Naive B cell (primary cell): ENCODE measurements around the gene PTPRN. TPM values are rescaled to one million over a fixed set of nuclear protein-coding genes. Genes with fewer than 3 reads are reported as not detected.
"Not testable (repeated sequence)": the region's sequence is repeated elsewhere in the genome, so short reads cannot be mapped to it uniquely, and the experiment has no call there.

Experiments
- ATAC-seq, 2 donors: fragments of 150-1000 bp; cut with Tn5 transposase; 2 replicates each; pipeline ENCODE4 v1.10.0; 2021; ENCODE audit warnings: low read depth in 2 of 2, mild to moderate bottlenecking in 2 of 2, moderate library complexity in 2 of 2
- DNase-seq: peaks from one replicate; pipeline ENCODE4 v3.0.0; 2022
- H3K27ac Mint-ChIP-seq, 6 donors: one replicate each; pipeline ENCODE4 v1.8.0; 2020 to 2022; ENCODE audit warnings: mild to moderate bottlenecking in 6 of 6, mixed read lengths in 6 of 6, moderate library complexity in 5 of 6, inconsistent platforms in 2 of 6
- H3K27me3 Mint-ChIP-seq, 3 donors: one replicate each; pipeline ENCODE4 v1.8.0; 2021 to 2022; ENCODE audit warnings: mixed read lengths in 3 of 3, mild to moderate bottlenecking in 1 of 3
- H3K36me3 Mint-ChIP-seq, 2 donors: one replicate each; pipeline ENCODE4 v1.8.0; 2020 to 2022; ENCODE audit warnings: mixed read lengths in 2 of 2, inconsistent platforms in 1 of 2, mild to moderate bottlenecking in 1 of 2
- H3K4me1 Mint-ChIP-seq, 3 donors: one replicate each; pipeline ENCODE4 v1.8.0; 2020 to 2022; ENCODE audit warnings: mixed read lengths in 3 of 3, inconsistent platforms in 1 of 3, mild to moderate bottlenecking in 1 of 3, moderate library complexity in 1 of 3
- H3K4me3 Mint-ChIP-seq, 8 donors: one replicate each; pipeline ENCODE4 v1.8.0; 2020 to 2022; ENCODE audit warnings: mild to moderate bottlenecking in 8 of 8, mixed read lengths in 8 of 8, moderate library complexity in 8 of 8, inconsistent platforms in 2 of 8
- H3K9me3 Mint-ChIP-seq, 7 donors: one replicate each; pipeline ENCODE4 v1.8.0; 2020 to 2022; ENCODE audit warnings: mixed read lengths in 7 of 7, mild to moderate bottlenecking in 5 of 7, inconsistent platforms in 2 of 7, moderate library complexity in 1 of 7
- polyA plus RNA-seq, 6 donors: library from polyadenylated mRNA; unstranded; fragments of 300-500 nt; fragmentation: Illumina TruSeq; gene quantifications; one replicate each; pipeline ENCODE4 v1.2.3, GENCODE V29; 2021; ENCODE audit warnings: low read depth in 6 of 6

PTPRN gene
- polyA plus RNA-seq, 6 donors from 2014 or later, result 0.29 to 0.80 (median 0.59) TPM; not detected in 2

- no peak for ATAC-seq
- Mint-ChIP-seq H3K27me3 (peaks cover 0 to 2% (median 0%) of the 10 kb centered on the region in 3 donors), H3K36me3 (no peaks in the 10 kb centered on the region), H3K27ac (no peak overlapping the region), H3K4me3 (no peak overlapping the region), H3K4me1 (no peaks in the 10 kb centered on the region), H3K9me3 (no peaks in the 10 kb centered on the region)
- no peak for DNase-seq
These were observed 42.3 kb downstream of the PTPRN start for GRCh38 chr2:219266886-219267285.

GRCh38 chr2:219266232-219266631, 43.0 kb downstream of the PTPRN start:
- Mint-ChIP-seq H3K4me1 (no peaks in the 10 kb centered on the region), H3K9me3 (no peaks in the 10 kb centered on the region), H3K27me3 (peaks cover 0 to 5% (median 0%) of the 10 kb centered on the region in 3 donors), H3K4me3 (no peak overlapping the region), H3K27ac (no peak overlapping the region), H3K36me3 (no peaks in the 10 kb centered on the region)
- ATAC-seq (no peak), DNase-seq (no peak)

GRCh38 chr2:219261024-219261855, 48.0 kb downstream of the PTPRN start:
- no peak for ATAC-seq

GRCh38 chr2:219258942-219259341, 50.3 kb downstream of the PTPRN start:
- H3K4me3 Mint-ChIP-seq, H3K9me3 Mint-ChIP-seq, H3K36me3 Mint-ChIP-seq, H3K27me3 Mint-ChIP-seq, H3K27ac Mint-ChIP-seq, ATAC-seq, DNase-seq: not testable (repeated sequence)
- H3K4me1 Mint-ChIP-seq, result peaks cover 7 to 12% (median 8%) of the 10 kb centered on the region in 3 donors

More at GRCh38 chr2:219261024-219261855, 48.0 kb downstream of the PTPRN start:
- Mint-ChIP-seq H3K27ac (no peak overlapping the region), H3K27me3 (peaks cover 0 to 5% (median 0%) of the 10 kb centered on the region in 3 donors), H3K4me1 (no peaks in the 10 kb centered on the region), H3K4me3 (peak overlapping the region in 1 of 8 donors; percentile 43), H3K36me3 (no peaks in the 10 kb centered on the region), H3K9me3 (peaks cover 0 to 1% (median 0%) of the 10 kb centered on the region in 7 donors)
- no peak for DNase-seq

- Mint-ChIP-seq H3K4me1 (peaks cover 36 to 45% (median 44%) of the 10 kb centered on the region in 3 donors), H3K9me3 (no peaks in the 10 kb centered on the region), H3K4me3 (peak overlapping the region; percentile 78 to 95 (median 90)), H3K27me3 (no peaks in the 10 kb centered on the region), H3K36me3 (peaks cover 0 to 7% of the 10 kb centered on the region in 2 donors), H3K27ac (peak overlapping the region; percentile 85 to 97 (median 91))
- ATAC-seq (peak; percentile 47), DNase-seq (peak; percentile 67)
These were observed 54.5 kb downstream of the PTPRN start for GRCh38 chr2:219254590-219255201.

GRCh38 chr2:219253753-219254589, 55.2 kb downstream of the PTPRN start, which contains the start of gene TUBA4A:
TSS of gene TUBA4A (minus strand) at chr2:219253918. CDS start at chr2:219253858, 60 bp downstream.
- Mint-ChIP-seq H3K4me1 (peaks cover 43 to 52% (median 51%) of the 10 kb centered on the region in 3 donors), H3K27ac (peak within 1 kb of the TSS; percentile 85 to 97 (median 94)), H3K27me3 (no peaks in the 10 kb centered on the region), H3K4me3 (peak within 1 kb of the TSS; percentile 78 to 95 (median 90)), H3K36me3 (peaks cover 0 to 7% of the 10 kb centered on the region in 2 donors), H3K9me3 (no peaks in the 10 kb centered on the region)
- ATAC-seq (peak; percentile 78 to 79), DNase-seq (peak; percentile 88)

- Mint-ChIP-seq H3K4me3 (peak within 1 kb of the TSS; percentile 78 to 95 (median 90)), H3K27me3 (no peaks in the 10 kb centered on the region), H3K4me1 (peaks cover 52 to 60% (median 60%) of the 10 kb centered on the region in 3 donors), H3K27ac (peak within 1 kb of the TSS; percentile 85 to 97 (median 92)), H3K36me3 (peaks cover 0 to 7% of the 10 kb centered on the region in 2 donors), H3K9me3 (no peaks in the 10 kb centered on the region)
- DNase-seq (peak; percentile 50), ATAC-seq (peak; percentile 27 to 32)
These were observed 56.1 kb downstream of the PTPRN start, which contains the start of gene TUBA4B for GRCh38 chr2:219252900-219253752. TSS of gene TUBA4B (plus strand) at chr2:219253243. CDS start at chr2:219253408, 165 bp downstream.

- Mint-ChIP-seq H3K27ac (peak overlapping the region; percentile 74 to 97 (median 88)), H3K27me3 (no peaks in the 10 kb centered on the region), H3K4me1 (peaks cover 58 to 66% (median 66%) of the 10 kb centered on the region in 3 donors), H3K9me3 (no peaks in the 10 kb centered on the region), H3K36me3 (peaks cover 0 to 7% of the 10 kb centered on the region in 2 donors), H3K4me3 (peak overlapping the region; percentile 78 to 95 (median 90))
- DNase-seq, result no peak
- no peak for ATAC-seq
These were observed 56.7 kb downstream of the PTPRN start for GRCh38 chr2:219252570-219252899.

- Mint-ChIP-seq H3K4me3 (peak overlapping the region; percentile 78 to 95 (median 90)), H3K27ac (peak overlapping the region in 4 of 6 donors; percentile 12 to 97 (median 84)), H3K4me1 (peaks cover 60 to 71% (median 70%) of the 10 kb centered on the region in 3 donors), H3K9me3 (no peaks in the 10 kb centered on the region), H3K36me3 (peaks cover 0 to 7% of the 10 kb centered on the region in 2 donors), H3K27me3 (no peaks in the 10 kb centered on the region)
- DNase-seq, result no peak
- no peak for ATAC-seq
These were observed 57.1 kb downstream of the PTPRN start for GRCh38 chr2:219252084-219252483.

- Mint-ChIP-seq H3K27me3 (no peaks in the 10 kb centered on the region), H3K4me1 (peaks cover 60 to 75% (median 74%) of the 10 kb centered on the region in 3 donors), H3K27ac (peak overlapping the region in 4 of 6 donors; percentile 12 to 97 (median 84)), H3K4me3 (peak overlapping the region; percentile 78 to 95 (median 90)), H3K9me3 (no peaks in the 10 kb centered on the region), H3K36me3 (peaks cover 0 to 7% of the 10 kb centered on the region in 2 donors)
- ATAC-seq (no peak), DNase-seq (no peak)
These were observed 57.5 kb downstream of the PTPRN start for GRCh38 chr2:219251656-219252055.

- H3K36me3 Mint-ChIP-seq, result peaks cover 0 to 7% of the 10 kb centered on the region in 2 donors
- peak overlapping the region; percentile 78 to 95 (median 91) for H3K4me3 Mint-ChIP-seq
- DNase-seq, result no peak
These were observed 59.0 kb downstream of the PTPRN start for GRCh38 chr2:219250049-219250781.

More at GRCh38 chr2:219250049-219250781, 59.0 kb downstream of the PTPRN start:
- no peak for ATAC-seq
- peak overlapping the region in 5 of 6 donors; percentile 59 to 94 (median 93) for H3K27ac Mint-ChIP-seq
- no peaks in the 10 kb centered on the region for H3K27me3 Mint-ChIP-seq
- no peaks in the 10 kb centered on the region for H3K9me3 Mint-ChIP-seq
- peaks cover 57 to 84% (median 79%) of the 10 kb centered on the region in 3 donors for H3K4me1 Mint-ChIP-seq
